ENCODE measurements around the gene GALNT14. TPM values are rescaled to one million over a fixed set of nuclear protein-coding genes. Genes with fewer than 3 reads are reported as not detected.

GALNT14 gene
- total RNA-seq, 2 experiments from 2014 or later = not detected

DNA sequence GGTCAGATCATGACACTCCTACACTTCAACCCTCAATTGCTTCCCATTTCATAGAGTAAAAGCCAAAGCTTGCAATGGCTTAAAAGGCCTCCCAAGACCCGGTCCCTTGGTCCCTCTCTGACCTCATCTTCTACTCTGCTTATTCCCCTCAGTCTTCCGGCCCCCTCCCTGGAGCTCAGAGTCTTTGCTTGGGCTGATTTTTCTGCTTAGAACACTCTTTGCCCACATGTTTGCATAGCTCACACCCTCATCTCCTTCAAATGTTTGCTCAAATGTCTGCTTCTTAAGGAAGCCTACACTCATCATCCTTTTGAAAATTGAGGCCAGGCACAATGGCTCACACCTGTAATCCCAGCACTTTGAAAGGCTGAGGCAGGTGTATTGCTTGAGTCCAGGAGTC lies 265.4 kb downstream of the GALNT14 start:
- DNase-seq = no peak
- no peaks in the 10 kb centered on the region for H3K9me3 Mint-ChIP-seq (ENCODE audit: insufficient read depth)
- no peaks in the 10 kb centered on the region for H3K36me3 Mint-ChIP-seq (ENCODE audit: low read depth)
- peaks cover 19% of the 10 kb centered on the region for H3K27me3 Mint-ChIP-seq (ENCODE audit: low read depth)
- no peak overlapping the region for H3K27ac Mint-ChIP-seq
- ChIA-PET POLR2A (no interaction called here), CTCF (interaction anchor here (1.3 to 1.5 kb wide), 2 partner anchors 11 to 161 kb away, joined by 4 to 5 read pairs; no protein-coding TSS in a partner anchor)
- no peak overlapping the region for H3K4me3 Mint-ChIP-seq
- ATAC-seq = no peak
- no peaks in the 10 kb centered on the region for H3K4me1 Mint-ChIP-seq (ENCODE audit: low read depth)

DNA sequence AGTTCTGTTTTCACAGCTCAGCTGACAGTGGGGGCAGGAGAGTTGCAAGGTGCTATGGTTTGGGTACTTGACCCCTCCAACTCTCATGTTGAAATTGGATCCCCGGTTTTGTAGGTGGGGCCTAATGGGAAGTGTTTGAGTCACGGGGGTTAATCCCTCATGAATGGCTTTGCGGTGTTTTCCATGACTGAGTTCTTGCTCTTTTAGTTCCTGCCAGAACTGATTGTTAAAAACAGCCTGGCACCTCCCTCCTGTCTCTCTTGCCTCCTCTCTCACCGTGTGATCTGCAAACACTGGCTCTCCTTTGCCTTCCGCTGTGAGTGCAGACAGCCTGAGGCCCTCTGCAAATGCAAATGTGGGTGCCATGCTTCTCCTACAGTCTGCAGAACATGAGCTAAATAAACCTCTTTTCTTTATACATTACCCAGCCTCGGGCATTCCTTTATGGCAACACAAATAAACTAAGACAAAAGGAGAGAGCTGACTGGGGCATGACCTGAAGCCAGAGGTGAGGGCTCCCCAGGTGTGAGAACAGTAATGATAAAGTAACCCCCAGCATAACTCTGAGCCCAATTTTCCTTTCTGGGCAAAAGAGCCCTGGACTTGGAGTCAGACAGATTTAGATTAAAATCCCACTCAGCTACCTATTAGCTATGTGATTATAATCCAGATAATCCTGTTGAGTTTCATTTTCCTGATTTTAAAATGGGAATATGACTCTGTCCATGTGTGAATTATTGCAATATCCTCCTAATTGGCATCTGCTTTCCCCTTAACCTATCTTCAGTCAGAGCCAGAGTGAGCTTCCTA lies 266.1 kb downstream of the GALNT14 start:
- Mint-ChIP-seq H3K4me1 (ENCODE audit: low read depth) (no peaks in the 10 kb centered on the region), H3K36me3 (ENCODE audit: low read depth) (no peaks in the 10 kb centered on the region), H3K27me3 (ENCODE audit: low read depth) (peaks cover 19% of the 10 kb centered on the region), H3K9me3 (ENCODE audit: insufficient read depth) (no peaks in the 10 kb centered on the region), H3K27ac (no peak overlapping the region), H3K4me3 (no peak overlapping the region)
- DNase-seq = no peak
- ChIA-PET CTCF (interaction anchor here (1.3 to 1.5 kb wide), 2 partner anchors 10 to 161 kb away, joined by 4 to 5 read pairs; no protein-coding TSS in a partner anchor), POLR2A (no interaction called here)
- ATAC-seq = no peak

DNA sequence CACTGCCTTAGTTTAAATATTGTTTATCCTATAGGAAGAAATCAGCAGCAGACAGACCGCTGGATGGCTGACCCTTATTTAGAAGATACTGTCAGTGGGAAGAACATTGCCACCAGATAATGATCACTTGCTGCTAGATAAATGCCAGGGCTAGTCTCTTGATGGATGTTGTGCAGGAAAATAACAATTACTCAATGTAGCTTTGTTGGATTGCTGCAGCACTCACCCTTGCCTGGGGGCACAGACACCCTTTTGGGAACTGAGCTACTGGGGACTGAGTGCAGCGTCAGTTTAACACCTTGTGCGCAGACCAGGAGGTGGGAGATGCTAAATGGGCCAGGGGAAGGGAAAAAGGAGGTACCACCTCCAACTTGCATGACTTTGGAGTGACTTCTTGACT lies 266.8 kb downstream of the GALNT14 start:
- DNase-seq (no peak), ATAC-seq (no peak)
- Mint-ChIP-seq H3K9me3 (ENCODE audit: insufficient read depth) (no peaks in the 10 kb centered on the region), H3K27me3 (ENCODE audit: low read depth) (peaks cover 20% of the 10 kb centered on the region), H3K36me3 (ENCODE audit: low read depth) (no peaks in the 10 kb centered on the region), H3K4me1 (ENCODE audit: low read depth) (peaks cover 5% of the 10 kb centered on the region), H3K4me3 (no peak overlapping the region), H3K27ac (no peak overlapping the region)
- ChIA-PET POLR2A (no interaction called here), CTCF (no interaction called here)

DNA sequence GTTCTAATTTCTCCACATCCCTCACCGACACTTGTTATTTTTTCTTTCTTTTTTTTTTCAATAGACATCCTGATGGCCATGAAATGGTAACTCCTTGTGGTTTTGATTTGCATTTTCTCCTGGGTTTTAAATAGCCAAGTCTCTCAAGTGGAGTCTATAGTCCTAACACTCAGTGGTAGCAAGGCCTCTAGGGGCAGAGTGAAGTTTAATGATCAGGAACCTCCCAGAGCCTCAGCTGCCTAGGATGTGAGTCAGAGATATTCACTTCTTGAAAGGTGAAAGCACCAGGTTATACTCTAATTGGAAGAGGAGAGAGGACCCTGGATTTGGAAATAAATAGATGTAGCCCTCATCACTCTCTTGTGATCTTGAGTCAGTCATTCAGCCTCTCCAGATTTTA lies 268.3 kb downstream of the GALNT14 start:
- Mint-ChIP-seq H3K4me1 (ENCODE audit: low read depth) (peaks cover 16% of the 10 kb centered on the region), H3K27me3 (ENCODE audit: low read depth) (peaks cover 24% of the 10 kb centered on the region), H3K27ac (no peak overlapping the region), H3K9me3 (ENCODE audit: insufficient read depth) (no peaks in the 10 kb centered on the region), H3K4me3 (no peak overlapping the region), H3K36me3 (ENCODE audit: low read depth) (no peaks in the 10 kb centered on the region)
- ChIA-PET POLR2A (no interaction called here), CTCF (no interaction called here)
- DNase-seq = no peak
- ATAC-seq = no peak

DNA sequence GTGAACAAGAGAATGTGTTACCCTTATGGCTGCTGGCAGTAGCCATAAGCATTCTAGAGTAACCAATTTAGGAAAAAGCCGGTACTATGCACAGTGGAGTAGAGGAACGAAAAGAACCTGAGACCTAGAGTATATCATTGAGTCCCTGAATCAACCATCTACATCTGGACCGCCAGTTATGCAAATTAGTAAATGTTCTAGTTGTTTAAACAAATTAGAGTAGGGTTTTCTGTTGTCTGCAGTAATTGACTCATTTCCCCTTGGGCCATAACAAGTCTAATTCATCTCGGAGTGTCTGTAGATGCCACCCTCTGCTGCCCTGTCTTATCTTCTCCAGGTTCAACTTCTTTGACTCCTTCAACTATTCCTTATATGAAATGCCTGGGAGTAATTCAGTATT lies 270.9 kb downstream of the GALNT14 start:
- H3K9me3 Mint-ChIP-seq (ENCODE audit: insufficient read depth) = no peaks in the 10 kb centered on the region
- peaks cover 13% of the 10 kb centered on the region for H3K27me3 Mint-ChIP-seq (ENCODE audit: low read depth)
- H3K27ac Mint-ChIP-seq = no peak overlapping the region
- H3K4me1 Mint-ChIP-seq (ENCODE audit: low read depth) = peaks cover 16% of the 10 kb centered on the region
- H3K4me3 Mint-ChIP-seq = no peak overlapping the region
- POLR2A ChIA-PET = no interaction called here
- no peak for DNase-seq
- ATAC-seq = no peak
- H3K36me3 Mint-ChIP-seq (ENCODE audit: low read depth) = no peaks in the 10 kb centered on the region
- CTCF ChIA-PET = interaction anchor here (8.2 kb wide), 1 partner anchor 154 kb away, joined by 69 read pairs; no protein-coding TSS in a partner anchor

DNA sequence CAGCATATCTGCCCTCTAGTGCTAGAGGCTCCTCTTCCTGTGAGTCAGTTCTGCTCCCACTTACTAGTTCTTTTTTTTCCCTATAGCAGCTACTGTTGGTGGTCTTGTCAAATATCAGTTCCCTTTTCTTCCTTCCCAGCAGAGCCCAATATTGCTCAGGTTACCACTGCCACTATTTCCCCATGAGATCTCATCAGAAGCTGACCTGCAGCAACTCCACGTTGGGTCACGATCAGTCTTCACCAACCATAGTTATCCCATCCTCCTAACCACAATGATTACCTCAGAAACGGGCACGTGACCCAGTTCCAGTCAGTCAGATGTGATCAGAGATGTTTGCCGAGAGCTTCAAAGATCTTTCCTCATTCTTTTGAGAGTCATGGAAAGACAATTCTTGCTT lies 271.3 kb downstream of the GALNT14 start:
- Mint-ChIP-seq H3K27me3 (ENCODE audit: low read depth) (peaks cover 11% of the 10 kb centered on the region), H3K4me3 (no peak overlapping the region), H3K27ac (no peak overlapping the region), H3K9me3 (ENCODE audit: insufficient read depth) (no peaks in the 10 kb centered on the region), H3K36me3 (ENCODE audit: low read depth) (no peaks in the 10 kb centered on the region), H3K4me1 (ENCODE audit: low read depth) (peaks cover 16% of the 10 kb centered on the region)
- CTCF ChIA-PET = interaction anchor here (2.6 to 8.2 kb wide), 2 partner anchors 154 to 303 kb away, joined by 11 to 69 read pairs; no protein-coding TSS in a partner anchor
- no peak for DNase-seq
- no peak for ATAC-seq
- POLR2A ChIA-PET = no interaction called here

DNA sequence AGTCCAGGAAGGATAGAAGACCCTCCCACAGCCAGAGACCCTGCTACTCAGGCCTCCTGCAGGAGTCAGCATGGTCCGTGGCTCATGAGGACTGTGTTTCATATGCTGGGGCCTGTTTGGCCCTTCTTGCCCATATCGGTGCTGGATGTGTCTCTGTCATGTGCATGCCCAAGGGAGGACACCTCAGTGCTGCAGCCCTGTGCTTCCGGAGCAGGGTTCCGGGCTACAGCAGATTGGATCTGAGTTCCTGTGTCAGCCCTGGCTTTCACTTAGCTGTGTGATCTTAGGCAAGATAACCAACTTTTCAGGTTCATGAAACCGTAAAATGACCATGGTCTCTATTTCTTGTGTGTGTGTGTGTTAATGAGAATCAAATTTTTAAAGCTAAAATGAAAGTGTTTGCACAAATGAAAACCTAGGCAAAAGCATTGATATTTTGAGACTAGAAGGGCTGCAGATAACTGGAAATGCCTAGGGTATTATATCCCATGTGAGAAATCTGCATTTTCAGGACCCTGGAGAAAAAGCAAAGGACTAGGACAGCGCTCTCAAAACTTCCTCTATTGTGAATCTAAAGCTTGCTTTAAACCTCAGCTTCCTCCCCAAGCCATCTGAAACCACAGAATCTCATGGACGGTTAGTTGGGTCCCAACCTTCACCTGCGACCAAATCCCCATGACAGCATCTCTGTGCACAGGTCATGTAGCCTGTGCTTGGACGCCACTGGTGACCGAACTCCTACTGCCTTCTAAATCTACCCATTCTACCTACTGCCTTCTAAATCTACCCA lies 272.2 kb downstream of the GALNT14 start:
- H3K27me3 Mint-ChIP-seq (ENCODE audit: low read depth) = peaks cover 11% of the 10 kb centered on the region
- H3K4me3 Mint-ChIP-seq = no peak overlapping the region
- no peak for DNase-seq
- no peak for ATAC-seq
- peaks cover 16% of the 10 kb centered on the region for H3K4me1 Mint-ChIP-seq (ENCODE audit: low read depth)
- no peak overlapping the region for H3K27ac Mint-ChIP-seq
- H3K36me3 Mint-ChIP-seq (ENCODE audit: low read depth) = no peaks in the 10 kb centered on the region
- CTCF ChIA-PET = interaction anchor here (2.6 to 8.2 kb wide), 2 partner anchors 153 to 304 kb away, joined by 11 to 69 read pairs; no protein-coding TSS in a partner anchor
- POLR2A ChIA-PET = no interaction called here
- no peaks in the 10 kb centered on the region for H3K9me3 Mint-ChIP-seq (ENCODE audit: insufficient read depth)

DNA sequence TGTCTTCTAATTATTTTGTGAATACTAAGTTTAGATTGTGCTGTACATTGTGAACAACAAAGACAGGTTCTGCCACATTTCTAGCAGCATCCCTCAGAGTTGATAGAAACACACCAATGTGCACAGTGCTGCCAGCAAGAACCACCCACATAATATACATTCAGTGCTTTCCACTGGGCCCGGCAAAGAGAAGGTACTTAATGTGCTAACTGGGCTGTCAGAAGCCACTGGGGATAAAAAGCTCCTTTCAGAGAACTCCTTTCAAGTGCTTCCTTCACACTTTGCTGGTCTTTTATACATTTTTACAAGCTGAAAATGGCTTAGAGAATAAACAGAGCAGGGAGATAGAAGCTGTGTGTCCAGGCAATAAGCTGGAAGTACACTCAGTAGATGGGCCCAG lies 273.0 kb downstream of the GALNT14 start:
- Mint-ChIP-seq H3K27ac (no peak overlapping the region), H3K4me3 (no peak overlapping the region), H3K27me3 (ENCODE audit: low read depth) (peaks cover 11% of the 10 kb centered on the region), H3K4me1 (ENCODE audit: low read depth) (peaks cover 16% of the 10 kb centered on the region), H3K36me3 (ENCODE audit: low read depth) (no peaks in the 10 kb centered on the region), H3K9me3 (ENCODE audit: insufficient read depth) (no peaks in the 10 kb centered on the region)
- ATAC-seq (no peak), DNase-seq (no peak)
- POLR2A ChIA-PET = no interaction called here
- CTCF ChIA-PET = interaction anchor here (2.6 to 8.2 kb wide), 2 partner anchors 152 to 305 kb away, joined by 11 to 69 read pairs; no protein-coding TSS in a partner anchor

DNA sequence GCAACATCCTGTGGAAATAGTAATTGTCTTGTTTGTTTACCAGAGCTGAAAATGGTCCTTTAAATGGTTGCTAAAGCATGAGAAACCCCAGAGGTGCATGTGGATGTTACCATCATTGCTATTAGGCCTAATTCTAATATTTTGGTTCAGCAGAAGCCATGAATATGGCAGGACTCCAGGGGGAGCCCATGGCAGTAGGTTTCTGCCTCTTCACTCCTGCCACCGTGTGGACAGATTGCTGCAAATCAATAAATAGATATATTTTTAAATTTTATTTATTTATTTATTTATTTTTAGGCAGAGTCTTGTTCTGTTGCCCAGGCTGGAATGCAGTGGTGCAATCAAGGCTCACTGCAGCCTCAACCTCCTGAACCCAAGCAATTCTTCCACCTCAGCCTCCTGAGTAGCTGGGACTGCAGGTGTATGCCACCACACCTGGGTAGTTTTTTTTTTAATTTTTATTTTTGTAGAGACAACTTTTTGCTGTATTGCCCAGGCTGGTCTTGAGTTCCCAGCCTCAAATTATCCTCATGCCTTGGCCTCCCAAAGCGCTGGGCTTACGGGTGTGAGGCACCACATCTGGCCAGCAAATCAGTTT lies 276.1 kb downstream of the GALNT14 start:
- Mint-ChIP-seq H3K27me3 (ENCODE audit: low read depth) (peaks cover 11% of the 10 kb centered on the region), H3K4me1 (ENCODE audit: low read depth) (peaks cover 16% of the 10 kb centered on the region), H3K36me3 (ENCODE audit: low read depth) (no peaks in the 10 kb centered on the region), H3K9me3 (ENCODE audit: insufficient read depth) (no peaks in the 10 kb centered on the region), H3K4me3 (no peak overlapping the region), H3K27ac (no peak overlapping the region)
- POLR2A ChIA-PET = no interaction called here
- ATAC-seq (no peak), DNase-seq (peak; percentile 58)
- CTCF ChIA-PET = interaction anchor here (0.6 to 8.2 kb wide), 14 partner anchors 10 to 779 kb away, joined by 3 to 69 read pairs (median 5); no protein-coding TSS in a partner anchor

DNA sequence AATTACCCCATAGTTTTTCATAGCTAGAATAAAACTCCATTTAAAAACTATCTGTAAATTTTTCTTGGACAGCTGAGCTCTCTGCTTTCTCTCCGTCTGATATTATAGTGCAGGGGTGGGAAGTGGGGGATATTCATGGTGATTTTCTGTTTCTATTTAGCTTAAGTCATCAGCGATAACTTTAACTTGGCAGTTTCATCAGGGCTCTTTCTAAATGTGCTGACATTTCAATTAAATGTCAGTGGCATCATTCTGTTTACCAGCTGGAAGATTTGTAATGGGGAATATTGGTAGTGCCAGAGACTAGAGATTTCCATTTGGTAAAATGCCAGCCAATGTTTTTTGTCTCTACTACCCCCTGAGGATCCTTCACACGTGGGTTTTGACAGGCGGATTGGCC lies 277.5 kb downstream of the GALNT14 start:
- DNase-seq (no peak), ATAC-seq (no peak)
- ChIA-PET POLR2A (no interaction called here), CTCF (interaction anchor here (0.6 to 8.2 kb wide), 5 partner anchors 71 to 861 kb away, joined by 3 to 69 read pairs (median 11); no protein-coding TSS in a partner anchor)
- no peak overlapping the region for H3K27ac Mint-ChIP-seq
- peaks cover 4% of the 10 kb centered on the region for H3K4me1 Mint-ChIP-seq (ENCODE audit: low read depth)
- no peaks in the 10 kb centered on the region for H3K9me3 Mint-ChIP-seq (ENCODE audit: insufficient read depth)
- H3K4me3 Mint-ChIP-seq = no peak overlapping the region
- peaks cover 9% of the 10 kb centered on the region for H3K27me3 Mint-ChIP-seq (ENCODE audit: low read depth)
- no peaks in the 10 kb centered on the region for H3K36me3 Mint-ChIP-seq (ENCODE audit: low read depth)
